H9 (cell line): Measurements from ENCODE around the gene PON2. TPM values are rescaled to one million over a fixed set of nuclear protein-coding genes. Genes with fewer than 3 reads are reported as not detected.

ENCODE experiments used
- DNase-seq: peaks from one replicate; pipeline ENCODE4 v3.0.0-alpha.2; 2017
- H2AFZ ChIP-seq: one replicate; pipeline ENCODE4 v1.6.1; 2013; ENCODE audit warnings: mild to moderate bottlenecking, low read length, control low read depth, moderate library complexity
- H2AK5ac ChIP-seq: 2 replicates; pipeline ENCODE4 v1.6.1; 2013; ENCODE audit warnings: low read length, control low read depth, mixed read lengths; ENCODE audit not compliant: insufficient read length
- H2BK120ac ChIP-seq: one replicate; pipeline ENCODE4 v1.6.1; 2013; ENCODE audit warnings: low read depth, mild to moderate bottlenecking, low read length, control low read depth, inconsistent platforms; ENCODE audit not compliant: poor library complexity, severe bottlenecking
- H2BK12ac ChIP-seq: 2 replicates; pipeline ENCODE4 v1.6.1; 2013; ENCODE audit warnings: low read length, control low read depth, mixed read lengths, low read depth; ENCODE audit not compliant: insufficient read length
- H2BK15ac ChIP-seq: 2 replicates; pipeline ENCODE4 v1.6.1; 2013; ENCODE audit warnings: low read depth, low read length, control low read depth
- H2BK20ac ChIP-seq: one replicate; pipeline ENCODE4 v1.6.1; 2013; ENCODE audit warnings: low read depth, mild to moderate bottlenecking, low read length, control low read depth, inconsistent platforms; ENCODE audit not compliant: poor library complexity, severe bottlenecking
- H2BK5ac ChIP-seq: 2 replicates; pipeline ENCODE4 v1.6.1; 2013; ENCODE audit warnings: low read length, control low read depth, mixed read lengths; ENCODE audit not compliant: insufficient read length
- H3K14ac ChIP-seq: 2 replicates; pipeline ENCODE4 v1.6.1; 2013; ENCODE audit warnings: low read length, control low read depth; ENCODE audit not compliant: insufficient read depth
- H3K18ac ChIP-seq: 2 replicates; pipeline ENCODE4 v1.6.1; 2013; ENCODE audit warnings: low read depth, mild to moderate bottlenecking, mixed read lengths, low read length, control low read depth; ENCODE audit not compliant: insufficient read length
- H3K23ac ChIP-seq: 2 replicates; pipeline ENCODE4 v1.6.1; 2013; ENCODE audit warnings: low read length, control low read depth, mixed read lengths, low read depth; ENCODE audit not compliant: insufficient read length
- H3K23me2 ChIP-seq: 2 replicates; pipeline ENCODE4 v1.6.1; 2013; ENCODE audit warnings: low read depth, mild to moderate bottlenecking, mixed read lengths, low read length, control low read depth; ENCODE audit not compliant: insufficient read length, poor library complexity, severe bottlenecking
- H3K27ac ChIP-seq: 2 replicates; pipeline ENCODE4 v1.5.1; 2013; ENCODE audit warnings: low read length, control low read depth, mixed read lengths, low read depth; ENCODE audit not compliant: insufficient read length
- H3K27me3 ChIP-seq: 2 replicates; pipeline ENCODE4 v1.6.1; 2013; ENCODE audit warnings: low read length, control low read depth, inconsistent platforms; ENCODE audit not compliant: insufficient read depth
- H3K4ac ChIP-seq: 2 replicates; pipeline ENCODE4 v1.6.1; 2013; ENCODE audit warnings: low read depth, mild to moderate bottlenecking, control low read depth, inconsistent platforms, low read length, moderate library complexity
- H3K4me1 ChIP-seq: 2 replicates; pipeline ENCODE4 v1.6.1; 2013; ENCODE audit warnings: low read length, control low read depth, inconsistent platforms; ENCODE audit not compliant: insufficient read depth
- H3K4me2 ChIP-seq: 2 replicates; pipeline ENCODE4 v1.6.1; 2013; ENCODE audit warnings: low read length, control low read depth, mixed read lengths; ENCODE audit not compliant: insufficient read length, insufficient read depth
- H3K56ac ChIP-seq: 2 replicates; pipeline ENCODE4 v1.6.1; 2013; ENCODE audit warnings: low read depth, mild to moderate bottlenecking, mixed read lengths, low read length, control low read depth; ENCODE audit not compliant: insufficient read length
- H3K79me1 ChIP-seq: 2 replicates; pipeline ENCODE4 v1.6.1; 2013; ENCODE audit warnings: low read depth, mild to moderate bottlenecking, moderate library complexity, low read length, control low read depth, inconsistent platforms; ENCODE audit not compliant: insufficient read depth, poor library complexity, severe bottlenecking
- H3K79me2 ChIP-seq: 2 replicates; pipeline ENCODE4 v1.6.1; 2013; ENCODE audit warnings: low read length, control low read depth, inconsistent platforms; ENCODE audit not compliant: insufficient read depth
- H3K9ac ChIP-seq: 2 replicates; pipeline ENCODE4 v1.6.1; 2013; ENCODE audit warnings: low read length, control low read depth, mixed read lengths; ENCODE audit not compliant: insufficient read length; ENCODE audit errors: extremely low read depth
- H3K9me3 ChIP-seq: one replicate; pipeline ENCODE4 v1.6.1; 2013; ENCODE audit warnings: low read depth, low read length, inconsistent platforms; ENCODE audit not compliant: control insufficient read depth
- H3T11ph ChIP-seq: one replicate; pipeline ENCODE4 v1.6.1; 2013; ENCODE audit warnings: mild to moderate bottlenecking, low read length, control low read depth, inconsistent platforms
- H4K20me1 ChIP-seq: one replicate; pipeline ENCODE4 v1.6.1; 2013; ENCODE audit not compliant: control insufficient read depth, insufficient read length, insufficient read depth
- H4K5ac ChIP-seq: 2 replicates; pipeline ENCODE4 v1.6.1; 2013; ENCODE audit warnings: low read depth, mild to moderate bottlenecking, mixed read lengths, low read length, control low read depth; ENCODE audit not compliant: insufficient read length
- H4K8ac ChIP-seq: replicated peaks from 2 replicates; pipeline ENCODE4 v1.6.1; 2013; ENCODE audit warnings: low read length, control low read depth, mixed read lengths, low read depth; ENCODE audit not compliant: insufficient read length
- H4K91ac ChIP-seq: 2 replicates; pipeline ENCODE4 v1.6.1; 2013; ENCODE audit warnings: low read depth, mild to moderate bottlenecking, moderate library complexity, mixed read lengths, low read length, control low read depth; ENCODE audit not compliant: insufficient read length
- H3K27ac Mint-ChIP-seq, 3 experiments: 2 replicates in 2 of 3; 3 replicates in 1 of 3; pipeline ENCODE4 v1.8.0; 2020 to 2021; ENCODE audit warnings: mixed read lengths in 3 of 3, mild to moderate bottlenecking in 1 of 3, moderate library complexity in 1 of 3
- H3K27me3 Mint-ChIP-seq: 2 replicates; pipeline ENCODE4 v1.8.0; 2021; ENCODE audit warnings: low read depth, mild to moderate bottlenecking, moderate library complexity, mixed read lengths
- H3K36me3 Mint-ChIP-seq, 3 experiments: 2 replicates in 2 of 3; 3 replicates in 1 of 3; pipeline ENCODE4 v1.8.0; 2020 to 2021; ENCODE audit warnings: low read depth in 3 of 3, mixed read lengths in 3 of 3; ENCODE audit not compliant: insufficient read depth in 1 of 3
- H3K4me1 Mint-ChIP-seq, 2 experiments: 2 replicates each; pipeline ENCODE4 v1.8.0; 2020; ENCODE audit warnings: mixed read lengths in 2 of 2
- H3K4me3 Mint-ChIP-seq, 2 experiments: 2 replicates in 1 of 2; 3 replicates in 1 of 2; pipeline ENCODE4 v1.8.0; 2020 to 2021; ENCODE audit warnings: mild to moderate bottlenecking in 2 of 2, mixed read lengths in 2 of 2, moderate library complexity in 1 of 2
- H3K9me3 Mint-ChIP-seq, 2 experiments: 2 replicates in 1 of 2; 3 replicates in 1 of 2; pipeline ENCODE4 v1.8.0; 2020; ENCODE audit warnings: mild to moderate bottlenecking in 2 of 2, mixed read lengths in 2 of 2, moderate library complexity in 1 of 2
- WGBS: extraction: QIAGEN DNeasy Blood & Tissue Kit; methylation state at CpG from one replicate; pipeline ENCODE4 v1.1.7; 2013; ENCODE audit warnings: missing lambda C conversion rate, low lambda C conversion rate, mixed read lengths; ENCODE audit not compliant: insufficient read length; ENCODE audit errors: extremely low coverage; 5-methylcytosine and 5-hydroxymethylcytosine counted together
- total RNA-seq: library from RNA; stranded (reverse); gene quantifications from 2 replicates; pipeline ENCODE4 v1.2.1, GENCODE V29; 2021
- TF ChIP-seq, protein P1 (sequence below): fragments of 200-600 bp; sonication (generic); conservative IDR thresholded peaks from 3 replicates; pipeline ENCODE4 v1.8.0; 2021; ENCODE audit warnings: antibody characterized with exemption, mild to moderate bottlenecking

The PON2 gene
- total RNA-seq, 1 experiment from 2014 or later = 26.7 TPM

DNA sequence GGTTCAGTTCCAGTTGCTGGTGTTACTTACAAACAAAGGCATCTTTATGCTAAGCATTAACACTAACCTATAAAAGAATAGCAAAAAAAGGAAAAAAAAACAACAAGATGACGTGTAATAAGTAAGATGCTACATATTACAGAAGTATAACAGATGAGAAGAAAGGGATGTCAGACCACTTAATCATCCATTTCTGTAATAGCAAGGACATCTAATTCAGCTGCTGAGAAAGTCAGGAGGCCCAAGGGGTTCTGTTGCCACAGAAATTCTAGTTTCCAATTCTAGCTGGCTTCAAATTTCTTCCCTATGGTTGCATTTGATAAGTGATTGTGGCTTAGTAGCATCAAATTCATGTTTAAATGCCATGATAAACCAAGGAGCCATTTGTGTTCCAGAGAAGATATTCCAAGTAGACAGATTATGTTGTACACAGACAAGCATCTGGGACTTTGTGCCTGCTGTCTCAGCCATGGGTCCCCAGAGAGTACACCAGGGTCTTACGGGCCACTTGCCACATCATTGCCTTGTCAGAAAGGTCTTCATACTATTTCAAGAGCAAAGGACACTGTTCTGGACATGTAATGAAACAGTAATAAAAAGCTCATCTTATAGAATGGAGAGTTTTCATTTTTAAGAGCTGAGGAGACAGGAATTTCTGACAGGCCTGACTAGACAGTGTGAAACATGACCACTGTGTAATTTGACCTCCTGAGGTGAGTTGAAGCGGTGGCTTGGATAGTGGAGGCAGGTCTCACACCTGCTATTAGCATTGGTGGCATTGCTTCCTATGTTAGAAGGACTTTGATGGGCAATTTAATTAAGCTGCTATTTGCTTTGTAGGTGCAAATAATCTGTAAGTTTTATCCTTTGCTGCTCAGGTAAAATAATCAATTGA is 46.7 kb upstream of the PON2 start:
- H3K9me3 Mint-ChIP-seq = no peaks in the 10 kb centered on the region
- no peak overlapping the region for H2BK120ac ChIP-seq
- H2BK5ac ChIP-seq = no peak overlapping the region
- no peak overlapping the region for H3K23ac ChIP-seq
- no peak for DNase-seq
- WGBS = no CpG with 5 or more reads among the region's 3 CpGs
- TF ChIP-seq, protein P1, sequence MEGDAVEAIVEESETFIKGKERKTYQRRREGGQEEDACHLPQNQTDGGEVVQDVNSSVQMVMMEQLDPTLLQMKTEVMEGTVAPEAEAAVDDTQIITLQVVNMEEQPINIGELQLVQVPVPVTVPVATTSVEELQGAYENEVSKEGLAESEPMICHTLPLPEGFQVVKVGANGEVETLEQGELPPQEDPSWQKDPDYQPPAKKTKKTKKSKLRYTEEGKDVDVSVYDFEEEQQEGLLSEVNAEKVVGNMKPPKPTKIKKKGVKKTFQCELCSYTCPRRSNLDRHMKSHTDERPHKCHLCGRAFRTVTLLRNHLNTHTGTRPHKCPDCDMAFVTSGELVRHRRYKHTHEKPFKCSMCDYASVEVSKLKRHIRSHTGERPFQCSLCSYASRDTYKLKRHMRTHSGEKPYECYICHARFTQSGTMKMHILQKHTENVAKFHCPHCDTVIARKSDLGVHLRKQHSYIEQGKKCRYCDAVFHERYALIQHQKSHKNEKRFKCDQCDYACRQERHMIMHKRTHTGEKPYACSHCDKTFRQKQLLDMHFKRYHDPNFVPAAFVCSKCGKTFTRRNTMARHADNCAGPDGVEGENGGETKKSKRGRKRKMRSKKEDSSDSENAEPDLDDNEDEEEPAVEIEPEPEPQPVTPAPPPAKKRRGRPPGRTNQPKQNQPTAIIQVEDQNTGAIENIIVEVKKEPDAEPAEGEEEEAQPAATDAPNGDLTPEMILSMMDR = no peak
- no peaks in the 10 kb centered on the region for H3K79me2 ChIP-seq
- no peaks in the 10 kb centered on the region for H3K23me2 ChIP-seq
- no peak overlapping the region for H3K18ac ChIP-seq
- no peak overlapping the region for H3K14ac ChIP-seq
- H3K36me3 Mint-ChIP-seq = peaks cover 0 to 3% (median 0%) of the 10 kb centered on the region in 3 experiments; a peak in 1 of 7 replicates
- no peaks in the 10 kb centered on the region for H4K20me1 ChIP-seq
- no peak overlapping the region for H3K4ac ChIP-seq
- H2BK15ac ChIP-seq = no peak overlapping the region
- H2AK5ac ChIP-seq = no peak overlapping the region
- H3K4me1 Mint-ChIP-seq = peaks cover 13 to 15% of the 10 kb centered on the region in 2 experiments
- no peaks in the 10 kb centered on the region for H3K27me3 ChIP-seq
- H3K4me2 ChIP-seq = no peak overlapping the region
- no peak overlapping the region for H2AFZ ChIP-seq
- no peaks in the 10 kb centered on the region for H3K79me1 ChIP-seq
- H2BK20ac ChIP-seq = no peak overlapping the region
- no peak overlapping the region for H3K4me3 Mint-ChIP-seq
- H3K27ac Mint-ChIP-seq = no peak overlapping the region
- no peak overlapping the region for H4K8ac ChIP-seq
- H3K4me1 ChIP-seq = no peaks in the 10 kb centered on the region; the same call in 1 of the 2 replicates
- no peak overlapping the region for H3K9ac ChIP-seq
- no peak overlapping the region for H4K5ac ChIP-seq
- no peaks in the 10 kb centered on the region for H3K27me3 Mint-ChIP-seq
- no peak overlapping the region for H3K27ac ChIP-seq
- H4K91ac ChIP-seq = no peak overlapping the region
- no peak overlapping the region for H3T11ph ChIP-seq
- H3K9me3 ChIP-seq = no peaks in the 10 kb centered on the region
- no peak overlapping the region for H3K56ac ChIP-seq
- no peak overlapping the region for H2BK12ac ChIP-seq
